ENCODE results near the gene SCAF1.

SCAF1 gene

DNA sequence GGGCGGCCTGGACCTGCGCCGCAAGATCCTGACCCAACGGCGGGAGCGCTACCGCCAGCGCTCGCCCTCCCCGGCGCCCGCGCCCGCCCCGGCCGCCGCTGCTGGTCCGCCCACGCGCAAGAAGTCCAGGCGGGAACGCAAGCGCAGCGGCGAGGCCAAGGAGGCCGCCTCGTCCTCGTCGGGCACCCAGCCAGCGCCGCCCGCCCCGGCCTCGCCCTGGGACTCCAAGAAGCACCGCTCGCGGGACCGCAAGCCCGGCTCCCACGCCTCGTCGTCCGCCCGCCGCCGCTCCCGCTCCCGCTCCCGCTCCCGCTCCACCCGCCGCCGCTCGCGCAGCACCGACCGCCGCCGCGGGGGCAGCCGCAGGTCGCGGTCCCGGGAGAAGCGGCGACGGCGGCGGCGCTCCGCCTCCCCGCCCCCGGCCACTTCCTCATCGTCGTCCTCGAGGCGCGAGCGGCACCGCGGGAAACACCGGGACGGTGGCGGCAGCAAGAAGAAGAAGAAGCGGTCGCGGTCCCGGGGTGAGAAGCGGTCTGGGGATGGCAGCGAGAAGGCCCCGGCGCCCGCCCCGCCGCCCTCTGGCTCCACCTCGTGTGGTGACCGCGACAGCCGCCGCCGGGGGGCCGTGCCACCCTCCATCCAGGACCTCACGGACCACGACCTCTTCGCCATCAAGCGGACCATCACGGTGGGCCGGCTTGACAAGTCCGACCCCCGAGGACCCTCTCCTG lies 10.0 kb downstream of the SCAF1 start:
- H3K27ac ChIP-seq = no peak overlapping the region
- TF ChIP-seq ZFX (IDR thresholded peaks at IDR 0.05; ENCODE audit: borderline replicate concordance) = no peak
- TF ChIP-seq, protein P1, sequence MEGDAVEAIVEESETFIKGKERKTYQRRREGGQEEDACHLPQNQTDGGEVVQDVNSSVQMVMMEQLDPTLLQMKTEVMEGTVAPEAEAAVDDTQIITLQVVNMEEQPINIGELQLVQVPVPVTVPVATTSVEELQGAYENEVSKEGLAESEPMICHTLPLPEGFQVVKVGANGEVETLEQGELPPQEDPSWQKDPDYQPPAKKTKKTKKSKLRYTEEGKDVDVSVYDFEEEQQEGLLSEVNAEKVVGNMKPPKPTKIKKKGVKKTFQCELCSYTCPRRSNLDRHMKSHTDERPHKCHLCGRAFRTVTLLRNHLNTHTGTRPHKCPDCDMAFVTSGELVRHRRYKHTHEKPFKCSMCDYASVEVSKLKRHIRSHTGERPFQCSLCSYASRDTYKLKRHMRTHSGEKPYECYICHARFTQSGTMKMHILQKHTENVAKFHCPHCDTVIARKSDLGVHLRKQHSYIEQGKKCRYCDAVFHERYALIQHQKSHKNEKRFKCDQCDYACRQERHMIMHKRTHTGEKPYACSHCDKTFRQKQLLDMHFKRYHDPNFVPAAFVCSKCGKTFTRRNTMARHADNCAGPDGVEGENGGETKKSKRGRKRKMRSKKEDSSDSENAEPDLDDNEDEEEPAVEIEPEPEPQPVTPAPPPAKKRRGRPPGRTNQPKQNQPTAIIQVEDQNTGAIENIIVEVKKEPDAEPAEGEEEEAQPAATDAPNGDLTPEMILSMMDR (IDR thresholded peaks at IDR 0.05) = no peak

DNA sequence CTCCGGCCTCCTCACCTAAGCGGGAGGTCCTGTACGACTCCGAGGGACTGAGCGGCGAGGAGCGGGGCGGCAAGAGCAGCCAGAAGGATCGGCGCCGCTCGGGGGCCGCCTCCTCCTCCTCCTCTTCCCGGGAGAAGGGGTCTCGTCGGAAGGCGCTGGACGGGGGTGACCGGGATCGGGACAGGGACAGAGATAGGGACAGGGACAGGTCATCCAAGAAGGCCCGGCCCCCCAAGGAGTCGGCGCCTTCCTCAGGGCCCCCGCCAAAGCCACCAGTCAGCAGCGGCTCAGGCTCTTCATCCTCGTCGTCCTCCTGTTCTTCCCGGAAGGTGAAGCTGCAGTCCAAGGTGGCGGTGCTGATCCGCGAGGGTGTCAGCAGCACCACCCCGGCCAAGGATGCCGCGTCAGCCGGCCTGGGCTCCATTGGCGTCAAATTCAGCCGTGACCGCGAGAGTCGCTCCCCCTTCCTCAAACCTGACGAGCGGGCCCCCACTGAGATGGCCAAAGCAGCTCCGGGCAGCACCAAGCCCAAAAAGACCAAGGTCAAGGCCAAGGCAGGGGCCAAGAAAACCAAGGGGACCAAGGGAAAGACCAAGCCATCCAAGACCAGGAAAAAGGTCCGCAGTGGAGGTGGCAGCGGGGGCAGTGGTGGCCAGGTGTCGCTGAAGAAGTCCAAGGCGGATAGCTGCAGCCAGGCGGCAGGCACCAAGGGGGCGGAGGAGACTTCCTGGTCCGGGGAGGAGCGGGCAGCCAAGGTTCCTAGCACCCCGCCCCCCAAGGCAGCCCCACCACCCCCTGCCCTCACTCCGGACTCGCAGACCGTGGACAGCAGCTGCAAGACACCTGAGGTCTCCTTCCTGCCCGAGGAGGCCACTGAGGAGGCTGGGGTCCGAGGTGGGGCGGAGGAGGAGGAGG lies 10.8 kb downstream of the SCAF1 start:
- H3K27ac ChIP-seq = no peak overlapping the region
- TF ChIP-seq, protein P1 (IDR thresholded peaks at IDR 0.05) = no peak
- no peak for TF ChIP-seq ZFX (IDR thresholded peaks at IDR 0.05; ENCODE audit: borderline replicate concordance)

DNA sequence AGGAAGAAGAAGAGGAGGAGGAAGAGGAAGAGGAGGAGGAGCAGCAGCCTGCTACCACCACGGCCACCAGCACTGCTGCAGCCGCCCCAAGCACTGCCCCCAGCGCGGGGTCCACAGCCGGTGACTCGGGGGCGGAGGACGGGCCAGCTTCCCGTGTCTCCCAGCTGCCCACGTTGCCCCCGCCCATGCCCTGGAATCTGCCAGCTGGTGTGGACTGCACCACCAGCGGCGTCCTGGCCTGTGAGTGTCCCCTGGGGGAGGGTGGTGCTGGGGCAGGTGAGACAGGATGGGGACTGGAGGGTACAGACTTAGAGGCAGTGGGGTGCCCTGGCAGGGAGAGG lies 11.4 kb downstream of the SCAF1 start:
- TF ChIP-seq ZFX (IDR thresholded peaks at IDR 0.05; ENCODE audit: borderline replicate concordance) = no peak
- TF ChIP-seq, protein P1 (IDR thresholded peaks at IDR 0.05) = no peak

DNA sequence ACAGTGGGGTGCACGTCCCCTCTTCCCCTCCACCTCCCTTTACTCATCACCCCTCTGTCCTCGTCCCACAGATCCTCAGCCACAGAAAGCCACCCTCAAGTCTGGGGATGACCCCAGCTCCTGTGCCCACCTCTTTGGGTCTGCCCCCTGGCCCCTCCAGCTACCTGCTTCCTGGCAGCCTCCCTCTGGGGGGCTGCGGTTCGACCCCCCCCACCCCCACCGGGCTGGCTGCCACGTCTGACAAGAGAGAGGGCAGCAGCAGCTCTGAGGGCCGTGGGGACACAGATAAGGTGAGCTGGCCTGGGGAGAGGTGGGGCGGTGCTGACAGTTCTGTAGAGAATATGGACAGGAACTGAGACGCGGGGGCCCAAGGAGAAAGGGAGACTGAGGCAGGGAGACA lies 12.6 kb downstream of the SCAF1 start:
- no peak overlapping the region for H3K27ac ChIP-seq

More for the DNA sequence above, 11.4 kb downstream of the SCAF1 start:
- H3K27ac ChIP-seq = no peak overlapping the region

DNA sequence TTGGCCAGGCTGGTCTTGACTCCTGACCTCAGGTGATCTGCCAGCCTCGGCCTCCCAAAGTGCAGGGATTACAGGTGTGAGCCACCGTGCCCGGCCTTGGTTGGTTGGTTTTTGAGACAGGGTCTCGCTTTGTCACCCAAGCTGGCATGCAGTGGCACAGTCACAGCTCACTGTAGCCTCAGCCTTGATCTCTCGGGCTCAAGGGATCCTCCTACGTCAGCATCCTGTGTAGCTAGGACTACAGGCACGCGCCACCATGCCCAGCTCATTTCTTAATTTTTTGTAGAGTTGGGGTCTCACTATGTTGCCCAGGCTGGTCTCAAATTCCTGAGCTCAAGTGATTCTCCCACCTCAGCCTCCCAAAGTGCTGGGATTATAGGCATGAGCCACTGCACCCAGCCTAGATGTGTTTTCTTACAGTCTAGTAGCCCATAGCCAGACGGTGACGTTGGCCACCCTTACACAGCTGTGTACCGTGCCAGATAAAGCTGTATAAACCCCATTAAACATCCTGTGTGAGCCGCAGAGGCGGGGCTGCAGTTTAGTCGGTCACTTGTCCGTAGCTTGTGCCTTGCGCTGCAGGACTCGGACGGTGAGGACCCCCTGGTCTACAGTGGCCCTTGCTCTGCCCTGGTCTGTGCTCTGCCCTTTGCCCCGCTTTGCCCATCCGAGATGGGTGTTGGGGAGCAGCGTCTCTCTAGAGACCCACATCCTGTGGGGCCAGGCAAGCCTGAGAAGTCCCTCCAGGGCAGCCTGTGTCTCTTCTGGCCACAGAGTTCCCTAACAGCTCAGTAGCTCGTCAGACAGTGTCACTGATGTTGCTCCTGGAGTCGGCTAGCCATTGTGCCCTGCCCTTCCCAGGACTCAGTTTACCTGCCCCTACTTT lies 13.8 kb downstream of the SCAF1 start:
- no peak overlapping the region for H3K27ac ChIP-seq
- TF ChIP-seq, protein P1 (IDR thresholded peaks at IDR 0.05) = no peak
- no peak for TF ChIP-seq ZFX (IDR thresholded peaks at IDR 0.05; ENCODE audit: borderline replicate concordance)

More for the DNA sequence above, 12.6 kb downstream of the SCAF1 start:
- TF ChIP-seq ZFX (IDR thresholded peaks at IDR 0.05; ENCODE audit: borderline replicate concordance) = no peak
- TF ChIP-seq, protein P1 (IDR thresholded peaks at IDR 0.05) = no peak

DNA sequence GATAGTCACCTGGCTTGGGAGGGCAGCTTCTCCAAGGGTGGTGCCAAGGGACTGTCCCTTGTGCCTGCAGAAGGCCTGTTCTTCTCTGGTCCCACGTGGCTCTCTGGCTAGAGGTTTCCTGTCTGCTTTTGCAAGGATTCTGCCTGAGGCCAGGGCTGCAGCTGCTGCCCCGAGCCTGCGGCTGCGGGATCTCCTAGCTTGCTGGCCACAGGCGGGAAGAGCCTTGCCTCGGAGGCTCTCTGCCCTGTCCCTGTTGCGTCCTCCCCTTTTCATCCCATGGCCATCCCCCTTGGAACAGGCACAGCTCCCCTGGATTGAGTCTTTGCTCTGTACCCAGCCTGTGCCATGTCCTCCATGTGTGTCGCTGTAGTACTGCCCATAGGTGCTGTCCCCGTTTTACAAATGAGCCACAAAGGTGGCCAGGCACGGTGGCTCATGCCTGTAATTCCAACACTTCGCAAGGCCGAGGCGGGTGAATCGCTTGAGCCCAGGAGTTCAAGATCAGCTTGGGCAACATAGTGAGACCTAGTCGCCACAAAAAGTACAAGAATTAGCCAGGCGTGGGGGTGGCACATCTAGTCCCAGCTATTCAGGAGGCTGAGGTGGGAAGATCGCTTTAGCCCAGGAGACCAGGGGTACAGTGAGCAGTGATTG lies 14.6 kb downstream of the SCAF1 start:
- TF ChIP-seq, protein P1 (IDR thresholded peaks at IDR 0.05) = no peak
- TF ChIP-seq ZFX (IDR thresholded peaks at IDR 0.05; ENCODE audit: borderline replicate concordance) = no peak
- H3K27ac ChIP-seq = no peak overlapping the region
